ENCODE measurements around the gene ERC2.

Gene ERC2

GRCh38 chr3:55494976-55495375 lies 973.3 kb downstream of the ERC2 start:
- Histone ChIP-seq H3K4me3 (ENCODE audit: low read depth, low read length) (no peak overlapping the region), H3K9me3 (ENCODE audit: control insufficient read depth, insufficient read depth, low read depth, low read length) (no peaks in the 10 kb centered on the region), H3K27ac (ENCODE audit: extremely low read depth, low read depth, low read length) (no peak overlapping the region), H3K36me3 (ENCODE audit: control insufficient read depth in 2 of 2, insufficient read depth in 1 of 2, low read length in 2 of 2) (no peaks in the 10 kb centered on the region), H3K4me1 (ENCODE audit: control insufficient read depth, insufficient read depth, low read length) (peaks cover 14% of the 10 kb centered on the region; the same call in 1 of the 2 replicates)
- TF ChIP-seq ZNF521 (tag by site-specific recombination; IDR thresholded peaks at IDR 0.05) (no peak), SP7 (tag by site-specific recombination; IDR thresholded peaks at IDR 0.05) (peak; percentile 31; the same call in 1 of the 2 replicates), ZNF391 (tag by site-specific recombination; IDR thresholded peaks at IDR 0.05; ENCODE audit: borderline replicate concordance, low read depth) (no peak), ZNF701 (tag by site-specific recombination; IDR thresholded peaks at IDR 0.05) (no peak), ZFP3 (tag by site-specific recombination; IDR thresholded peaks at IDR 0.05; ENCODE audit: low read depth) (no peak), ZNF501 (tag by site-specific recombination; IDR thresholded peaks at IDR 0.05) (no peak)
- POLR2A ChIA-PET: no interaction called here
- CTCF ChIA-PET: interaction anchor here (1.3 kb wide), 1 partner anchor 10 kb away, joined by 3 read pairs; no protein-coding TSS in a partner anchor

GRCh38 chr3:55492976-55493375 lies 975.3 kb downstream of the ERC2 start:
- Histone ChIP-seq H3K4me1 (ENCODE audit: control insufficient read depth, insufficient read depth, low read length) (peaks cover 21% of the 10 kb centered on the region), H3K4me3 (ENCODE audit: low read depth, low read length) (no peak overlapping the region), H3K36me3 (ENCODE audit: control insufficient read depth in 2 of 2, insufficient read depth in 1 of 2, low read length in 2 of 2) (no peaks in the 10 kb centered on the region), H3K9me3 (ENCODE audit: control insufficient read depth, insufficient read depth, low read depth, low read length) (no peaks in the 10 kb centered on the region), H3K27ac (ENCODE audit: extremely low read depth, low read depth, low read length) (no peak overlapping the region)
- CTCF ChIA-PET: interaction anchor here (0.7 to 1.4 kb wide), 3 partner anchors 11 to 237 kb away, joined by 3 to 7 read pairs (median 4); no protein-coding TSS in a partner anchor
- POLR2A ChIA-PET: no interaction called here
- TF ChIP-seq ZNF549 (tag by site-specific recombination; IDR thresholded peaks at IDR 0.05): no peak
- no peak for TF ChIP-seq KLF16 (tag by site-specific recombination; IDR thresholded peaks at IDR 0.05)
- TF ChIP-seq ZFP69B (tag by site-specific recombination; IDR thresholded peaks at IDR 0.05): no peak
- TF ChIP-seq OVOL3 (tag by site-specific recombination; IDR thresholded peaks at IDR 0.05): no peak
- no peak for TF ChIP-seq WT1 (tag by site-specific recombination; IDR thresholded peaks at IDR 0.05)
- no peak for TF ChIP-seq ATF2 (tag by site-specific recombination; IDR thresholded peaks at IDR 0.05; ENCODE audit: low read depth)
- no peak for TF ChIP-seq ZNF19 (tag by site-specific recombination; IDR thresholded peaks at IDR 0.05; ENCODE audit: low read depth)
- no peak for TF ChIP-seq OSR2 (tag by site-specific recombination; IDR thresholded peaks at IDR 0.05)
- TF ChIP-seq ZNF174 (tag by site-specific recombination; IDR thresholded peaks at IDR 0.05): no peak
- no peak for TF ChIP-seq ZNF626 (tag by site-specific recombination; IDR thresholded peaks at IDR 0.05)
- no peak for TF ChIP-seq SETDB1 (IDR thresholded peaks at IDR 0.05; ENCODE audit: insufficient read length, low read length)

GRCh38 chr3:55491296-55491816 lies 976.9 kb downstream of the ERC2 start:
- H3K4me1 ChIP-seq (ENCODE audit: control insufficient read depth, insufficient read depth, low read length): peaks cover 21% of the 10 kb centered on the region
- no peaks in the 10 kb centered on the region for H3K36me3 ChIP-seq (ENCODE audit: control insufficient read depth in 2 of 2, insufficient read depth in 1 of 2, low read length in 2 of 2)
- H3K27ac ChIP-seq (ENCODE audit: extremely low read depth, low read depth, low read length): peak overlapping the region; percentile 60
- POLR2A ChIA-PET: no interaction called here
- no peaks in the 10 kb centered on the region for H3K9me3 ChIP-seq (ENCODE audit: control insufficient read depth, insufficient read depth, low read depth, low read length)
- CTCF ChIA-PET: no interaction called here
- H3K4me3 ChIP-seq (ENCODE audit: low read depth, low read length): no peak overlapping the region
- TF ChIP-seq ZBTB1 (tag by site-specific recombination; IDR thresholded peaks at IDR 0.05) (no peak), ZNF350 (tag by site-specific recombination; IDR thresholded peaks at IDR 0.05) (no peak), ZFP3 (tag by site-specific recombination; IDR thresholded peaks at IDR 0.05; ENCODE audit: low read depth) (no peak), ZNF843 (tag by site-specific recombination; IDR thresholded peaks at IDR 0.05) (peak; percentile 92), RBAK (tag by site-specific recombination; IDR thresholded peaks at IDR 0.05) (no peak), ZNF174 (tag by site-specific recombination; IDR thresholded peaks at IDR 0.05) (no peak), ZNF202 (tag by site-specific recombination; IDR thresholded peaks at IDR 0.05; ENCODE audit: borderline replicate concordance) (no peak), ZNF416 (tag by site-specific recombination; IDR thresholded peaks at IDR 0.05) (no peak), ZSCAN23 (tag by site-specific recombination; IDR thresholded peaks at IDR 0.05) (no peak), ZNF23 (tag by site-specific recombination; IDR thresholded peaks at IDR 0.05; ENCODE audit: borderline replicate concordance) (no peak), ZBTB8A (tag by site-specific recombination; IDR thresholded peaks at IDR 0.05) (peak; percentile 86), MEIS1 (CRISPR knock-in tag; IDR thresholded peaks at IDR 0.05; ENCODE audit: borderline replicate concordance) (no peak), ZSCAN4 (tag by site-specific recombination; IDR thresholded peaks at IDR 0.05) (peak; percentile 86), GLIS1 (tag by site-specific recombination; IDR thresholded peaks at IDR 0.05) (peak; percentile 55; the same call in 1 of the 2 replicates), REPIN1 (tag by site-specific recombination; IDR thresholded peaks at IDR 0.05; ENCODE audit: low read depth) (no peak), ZNF585B (tag by site-specific recombination; IDR thresholded peaks at IDR 0.05) (no peak), PRDM1 (tag by site-specific recombination; IDR thresholded peaks at IDR 0.05) (no peak)

Data from HEK293 (cell line).